ENCODE results near the gene LGR4.

DNA sequence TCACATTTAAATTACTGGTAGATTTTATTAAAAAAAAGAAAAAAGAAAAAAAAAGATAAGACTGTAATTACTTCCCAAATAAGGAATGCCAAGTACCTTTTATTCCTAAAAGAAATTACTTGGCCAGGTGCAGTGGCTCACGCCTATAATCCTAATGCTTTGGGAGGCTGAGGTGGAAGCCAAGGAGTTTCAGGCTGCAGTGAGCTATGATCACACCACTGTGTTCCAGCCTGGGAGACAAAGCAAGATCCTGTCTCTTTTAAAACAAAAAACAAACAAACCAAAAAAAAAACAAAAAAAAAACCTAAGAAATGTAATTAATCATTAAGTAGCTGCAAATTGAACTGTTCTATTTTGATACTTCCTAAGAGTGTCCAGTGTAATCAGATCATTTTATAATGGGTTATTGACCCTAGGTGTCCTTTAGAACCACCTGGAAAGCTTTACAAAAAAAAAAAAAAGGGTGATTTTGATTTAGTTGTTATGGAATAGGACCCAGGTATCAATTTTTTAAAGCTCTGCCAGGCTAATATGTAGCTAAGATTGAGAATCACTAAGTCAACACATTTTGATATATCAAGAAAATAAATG is 23.2 kb upstream of the LGR4 start:
- TF ChIP-seq POLR2A (IDR thresholded peaks at IDR 0.05) (no peak), EP300 (IDR thresholded peaks at IDR 0.05) (no peak)
- TF ChIP-seq, protein P1, sequence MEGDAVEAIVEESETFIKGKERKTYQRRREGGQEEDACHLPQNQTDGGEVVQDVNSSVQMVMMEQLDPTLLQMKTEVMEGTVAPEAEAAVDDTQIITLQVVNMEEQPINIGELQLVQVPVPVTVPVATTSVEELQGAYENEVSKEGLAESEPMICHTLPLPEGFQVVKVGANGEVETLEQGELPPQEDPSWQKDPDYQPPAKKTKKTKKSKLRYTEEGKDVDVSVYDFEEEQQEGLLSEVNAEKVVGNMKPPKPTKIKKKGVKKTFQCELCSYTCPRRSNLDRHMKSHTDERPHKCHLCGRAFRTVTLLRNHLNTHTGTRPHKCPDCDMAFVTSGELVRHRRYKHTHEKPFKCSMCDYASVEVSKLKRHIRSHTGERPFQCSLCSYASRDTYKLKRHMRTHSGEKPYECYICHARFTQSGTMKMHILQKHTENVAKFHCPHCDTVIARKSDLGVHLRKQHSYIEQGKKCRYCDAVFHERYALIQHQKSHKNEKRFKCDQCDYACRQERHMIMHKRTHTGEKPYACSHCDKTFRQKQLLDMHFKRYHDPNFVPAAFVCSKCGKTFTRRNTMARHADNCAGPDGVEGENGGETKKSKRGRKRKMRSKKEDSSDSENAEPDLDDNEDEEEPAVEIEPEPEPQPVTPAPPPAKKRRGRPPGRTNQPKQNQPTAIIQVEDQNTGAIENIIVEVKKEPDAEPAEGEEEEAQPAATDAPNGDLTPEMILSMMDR (IDR thresholded peaks at IDR 0.05) = no peak
